ENCODE data around the gene MYL6. TPM values are rescaled to one million over a fixed set of nuclear protein-coding genes. Genes with fewer than 3 reads are reported as not detected.
A peak's percentile ranks its signal among the peaks of the same experiment; 100 is the strongest.

MYL6 gene
- polyA plus RNA-seq, 1 of the 3 experiments (the other 2 are of a cell fraction), result 4,697 TPM

GRCh38 chr12:56202366-56202765, 44.2 kb downstream of the MYL6 start (continued):
- TF ChIP-seq FOXJ3 (CRISPR knock-in tag; IDR thresholded peaks at IDR 0.05) (no peak), RFX5 (IDR thresholded peaks at IDR 0.05; ENCODE audit: low read length) (no peak), MAX (IDR thresholded peaks at IDR 0.05; ENCODE audit: low read depth) (no peak), PBX3 (IDR thresholded peaks at IDR 0.05) (no peak), MEF2A (IDR thresholded peaks at IDR 0.05; ENCODE audit: borderline replicate concordance, low read depth) (no peak), JUND (IDR thresholded peaks at IDR 0.05) (no peak)

GRCh38 chr12:56202838-56203237, 44.7 kb downstream of the MYL6 start:
- no peaks in the 10 kb centered on the region for H3K9me2 ChIP-seq
- WGBS (ENCODE audit: low lambda C conversion rate), result 92% methylated on average over 2 of the region's 2 CpGs
- H3K9me3 ChIP-seq, result no peaks in the 10 kb centered on the region
- TF ChIP-seq POLR2AphosphoS5 (IDR thresholded peaks at IDR 0.05; ENCODE audit: low read depth, low read length) (0 out of 2 replicates have a peak, but pooled peaks have one; percentile 19), PBX3 (IDR thresholded peaks at IDR 0.05) (no peak)
- 0 out of 4 replicates have a peak, but pooled peaks cover 0 to 3% of the 10 kb centered on the region in 2 experiments for H3K4me1 ChIP-seq (ENCODE audit: control insufficient read depth in 1 of 2, insufficient read depth in 2 of 2, low read depth in 1 of 2, low read length in 1 of 2)
- peaks cover 25 to 38% of the 10 kb centered on the region in 2 experiments for H3K36me3 ChIP-seq (replicated peaks in 1 of 2; ENCODE audit: control insufficient read depth in 1 of 2, insufficient read depth in 2 of 2, low read length in 1 of 2)
- no peaks in the 10 kb centered on the region; the same call in 1 of the 2 replicates for H4K20me1 ChIP-seq (ENCODE audit: insufficient read depth)
- no peak for DNase-seq
- POLR2A ChIA-PET, result interaction anchor here (1.3 to 1.8 kb wide), 2 partner anchors 19 to 85 kb away, joined by 3 to 8 read pairs; partner anchors contain the start of genes RNF41 and ZC3H10
- H3K27ac ChIP-seq (ENCODE audit: low read depth in 2 of 2, low read length in 1 of 2), result no peak overlapping the region
- H2AFZ ChIP-seq (ENCODE audit: low read depth), result no peak overlapping the region
- no peaks in the 10 kb centered on the region for H3K27me3 ChIP-seq (ENCODE audit: insufficient read depth)
- H3F3A ChIP-seq (replicated peaks; ENCODE audit: insufficient read depth), result peaks cover 49% of the 10 kb centered on the region
- H3K4me3 ChIP-seq (ENCODE audit: low read depth in 2 of 2, low read length in 1 of 2), result no peak overlapping the region
- no peaks in the 10 kb centered on the region for H3K79me2 ChIP-seq (ENCODE audit: insufficient read depth)
- no peak overlapping the region for H3K9ac ChIP-seq
- CTCF ChIA-PET, result interaction anchor here (1.6 to 6.6 kb wide), 2 partner anchors 14 to 20 kb away, joined by 6 to 37 read pairs; partner anchors contain the start of genes RNF41 and SMARCC2
- H3K4me2 ChIP-seq, result no peak overlapping the region

GRCh38 chr12:56204275-56204674, 46.1 kb downstream of the MYL6 start:
- Histone ChIP-seq H3K9ac (no peak overlapping the region), H3K4me1 (ENCODE audit: control insufficient read depth in 1 of 2, insufficient read depth in 2 of 2, low read depth in 1 of 2, low read length in 1 of 2) (no peaks in the 10 kb centered on the region; a peak in 1 of 4 replicates), H3K36me3 (replicated peaks in 1 of 2; ENCODE audit: control insufficient read depth in 1 of 2, insufficient read depth in 2 of 2, low read length in 1 of 2) (peaks cover 35 to 43% of the 10 kb centered on the region in 2 experiments), H3K9me3 (no peaks in the 10 kb centered on the region), H3K9me2 (no peaks in the 10 kb centered on the region), H3K4me2 (no peak overlapping the region), H4K20me1 (ENCODE audit: insufficient read depth) (no peaks in the 10 kb centered on the region; the same call in 1 of the 2 replicates), H2AFZ (ENCODE audit: low read depth) (no peak overlapping the region), H3K4me3 (ENCODE audit: low read depth in 2 of 2, low read length in 1 of 2) (no peak overlapping the region), H3K79me2 (ENCODE audit: insufficient read depth) (no peaks in the 10 kb centered on the region), H3F3A (replicated peaks; ENCODE audit: insufficient read depth) (peaks cover 46% of the 10 kb centered on the region), H3K27ac (ENCODE audit: low read depth in 2 of 2, low read length in 1 of 2) (no peak overlapping the region), H3K27me3 (ENCODE audit: insufficient read depth) (no peaks in the 10 kb centered on the region)
- ChIA-PET CTCF (interaction anchor here (0.7 to 7.3 kb wide), 7 partner anchors 12 to 85 kb away, joined by 3 to 123 read pairs (median 4); partner anchors contain the start of genes ANKRD52, RNF41 and SMARCC2), POLR2A (interaction anchor here (1.6 kb wide), 1 partner anchor 17 kb away, joined by 6 read pairs; the partner anchor contains the start of gene RNF41)
- no peak for TF ChIP-seq GABPA (IDR thresholded peaks at IDR 0.05; ENCODE audit: low read depth)
- TF ChIP-seq MXI1 (IDR thresholded peaks at IDR 0.05; ENCODE audit: low read depth, low read length), result no peak
- no peak for TF ChIP-seq TAF1 (IDR thresholded peaks at IDR 0.05; ENCODE audit: borderline replicate concordance, low read depth, low read length)
- no peak for TF ChIP-seq NFIC (IDR thresholded peaks at IDR 0.05; ENCODE audit: borderline replicate concordance)
- TF ChIP-seq MAX (IDR thresholded peaks at IDR 0.05; ENCODE audit: low read depth), result no peak
- TF ChIP-seq MEF2A (IDR thresholded peaks at IDR 0.05; ENCODE audit: borderline replicate concordance, low read depth), result no peak
- no peak for TF ChIP-seq USF2 (IDR thresholded peaks at IDR 0.05; ENCODE audit: borderline replicate concordance, low read depth, low read length)
- no peak for TF ChIP-seq SIN3A (IDR thresholded peaks at IDR 0.05; ENCODE audit: borderline replicate concordance, low read depth, low read length)
- TF ChIP-seq FOSL2 (IDR thresholded peaks at IDR 0.05; ENCODE audit: borderline replicate concordance, low read depth), result no peak
- no peak for TF ChIP-seq TCF12 (IDR thresholded peaks at IDR 0.05)
- no peak for TF ChIP-seq EZH2phosphoT487 (IDR thresholded peaks at IDR 0.05; ENCODE audit: borderline replicate concordance, low read depth)
- TF ChIP-seq RCOR1 (IDR thresholded peaks at IDR 0.05; ENCODE audit: low read length), result no peak
- no peak for TF ChIP-seq EP300 (IDR thresholded peaks at IDR 0.05; ENCODE audit: borderline replicate concordance in 1 of 2, low read depth in 1 of 2, low read length in 1 of 2)
- DNase-seq, result no peak

Measured in SK-N-SH (cell line).